ENCODE data around the gene NBPF9. TPM values are rescaled to one million over a fixed set of nuclear protein-coding genes. Genes with fewer than 3 reads are reported as not detected.
"Not testable (repeated sequence)": the region's sequence is repeated elsewhere in the genome, so short reads cannot be mapped to it uniquely, and the experiment has no call there.

Gene NBPF9
- total RNA-seq, 1 experiment from 2014 or later, result 7.7 TPM

DNA sequence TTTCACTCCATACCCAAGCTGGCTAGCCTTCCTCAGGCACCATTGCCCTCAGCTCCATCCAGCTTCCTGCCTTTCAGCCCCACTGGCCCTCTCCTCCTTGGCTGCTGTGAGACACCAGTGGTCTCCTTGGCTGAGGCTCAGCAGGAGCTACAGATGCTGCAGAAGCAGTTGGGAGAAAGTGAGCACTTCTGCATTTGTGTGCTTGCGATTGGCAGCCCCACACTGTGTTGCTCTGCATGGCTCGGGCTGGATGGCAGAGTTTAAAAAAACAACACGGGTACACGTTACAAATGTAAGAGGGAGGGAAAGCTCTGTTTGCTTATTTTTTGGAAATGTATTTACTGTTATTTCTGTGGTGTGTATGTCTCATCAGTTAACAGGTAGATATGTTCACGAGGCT lies 90.8 kb downstream of the NBPF9 start:
- DNase-seq (ENCODE audit: low spot score), result not testable (repeated sequence)

DNA sequence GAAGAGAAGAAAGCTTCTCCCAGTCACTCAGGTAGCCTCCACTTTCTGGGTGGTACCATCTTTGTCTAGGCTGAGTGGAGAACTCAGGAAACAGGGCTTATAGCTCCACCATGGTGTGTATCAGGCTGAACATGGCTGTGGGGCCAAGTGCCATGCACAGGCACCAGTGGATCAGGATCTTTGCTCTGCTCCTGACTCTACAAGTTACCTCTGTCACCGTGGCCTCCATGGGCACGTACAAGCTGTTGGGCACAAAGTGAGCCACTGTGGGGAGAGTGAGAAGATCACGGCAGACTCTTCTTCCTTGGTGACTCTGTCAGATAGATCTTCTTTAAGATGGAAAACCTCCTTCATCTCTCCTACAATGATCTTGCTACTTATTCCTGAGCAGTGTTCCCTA lies 93.6 kb downstream of the NBPF9 start:
- DNase-seq (ENCODE audit: low spot score), result not testable (repeated sequence)

DNA sequence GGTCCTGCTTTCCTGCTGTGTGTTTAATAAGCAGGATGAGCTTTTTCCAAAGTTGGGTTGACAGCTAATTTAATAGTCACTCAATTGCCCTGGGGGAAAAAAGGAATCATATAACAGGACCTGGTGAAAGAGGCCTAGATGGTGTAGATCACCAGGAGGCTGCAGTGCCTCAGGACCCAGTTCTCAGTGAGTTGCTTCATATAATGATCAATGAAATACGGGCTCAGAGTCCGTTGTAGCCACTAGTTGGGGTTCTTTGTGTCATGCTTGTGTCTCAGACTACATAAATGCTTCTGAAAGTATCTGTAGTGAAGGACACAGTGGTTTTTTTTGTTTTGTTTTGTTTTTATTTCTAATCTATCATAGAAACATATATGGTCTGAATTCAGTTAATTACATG lies 94.6 kb downstream of the NBPF9 start:
- DNase-seq (ENCODE audit: low spot score), result not testable (repeated sequence)

GRCh38 chr1:149008326-149008725 lies 95.0 kb downstream of the NBPF9 start:
- not testable (repeated sequence) for DNase-seq (ENCODE audit: low spot score)

Data from HT-29 (cell line).